ENCODE results near the gene LAMA2.
A peak's percentile ranks its signal among the peaks of the same experiment; 100 is the strongest.

Gene LAMA2

GRCh38 chr6:129486327-129486726 lies 603.4 kb downstream of the LAMA2 start:
- TF ChIP-seq REST (IDR thresholded peaks at IDR 0.05; ENCODE audit: insufficient read depth in 1 of 2, low read depth in 2 of 2, low read length in 2 of 2) = no peak
- no peak for TF ChIP-seq POLR2AphosphoS5 (IDR thresholded peaks at IDR 0.05; ENCODE audit: low read depth, low read length)
- no peak for TF ChIP-seq TAF1 (IDR thresholded peaks at IDR 0.05; ENCODE audit: borderline replicate concordance, insufficient read depth, low read length)
- no peak for TF ChIP-seq SIN3A (IDR thresholded peaks at IDR 0.05; ENCODE audit: borderline replicate concordance, insufficient read depth, low read length)
- TF ChIP-seq FOXP2 (optimal IDR thresholded peaks at IDR 0.05; ENCODE audit: borderline replicate concordance, extremely low read depth, extremely low read length, insufficient read depth) = no peak

GRCh38 chr6:129488313-129488712 lies 605.4 kb downstream of the LAMA2 start:
- TF ChIP-seq SIN3A (IDR thresholded peaks at IDR 0.05; ENCODE audit: borderline replicate concordance, insufficient read depth, low read length) (no peak), FOXP2 (optimal IDR thresholded peaks at IDR 0.05; ENCODE audit: borderline replicate concordance, extremely low read depth, extremely low read length, insufficient read depth) (no peak), TAF1 (IDR thresholded peaks at IDR 0.05; ENCODE audit: borderline replicate concordance, insufficient read depth, low read length) (no peak), REST (IDR thresholded peaks at IDR 0.05; ENCODE audit: insufficient read depth in 1 of 2, low read depth in 2 of 2, low read length in 2 of 2) (no peak), POLR2AphosphoS5 (IDR thresholded peaks at IDR 0.05; ENCODE audit: low read depth, low read length) (no peak)

GRCh38 chr6:129489215-129489765 lies 606.4 kb downstream of the LAMA2 start:
- no peak for TF ChIP-seq TAF1 (IDR thresholded peaks at IDR 0.05; ENCODE audit: borderline replicate concordance, insufficient read depth, low read length)
- TF ChIP-seq POLR2AphosphoS5 (IDR thresholded peaks at IDR 0.05; ENCODE audit: low read depth, low read length) = no peak
- TF ChIP-seq FOXP2 (optimal IDR thresholded peaks at IDR 0.05; ENCODE audit: borderline replicate concordance, extremely low read depth, extremely low read length, insufficient read depth) = no peak
- TF ChIP-seq SIN3A (IDR thresholded peaks at IDR 0.05; ENCODE audit: borderline replicate concordance, insufficient read depth, low read length) = no peak
- no peak for TF ChIP-seq REST (IDR thresholded peaks at IDR 0.05; ENCODE audit: insufficient read depth in 1 of 2, low read depth in 2 of 2, low read length in 2 of 2)

- no peak for TF ChIP-seq FOXP2 (optimal IDR thresholded peaks at IDR 0.05; ENCODE audit: borderline replicate concordance, extremely low read depth, extremely low read length, insufficient read depth)
- 0 out of 2 replicates have a peak, but pooled peaks have one; percentile 13 for TF ChIP-seq TAF1 (IDR thresholded peaks at IDR 0.05; ENCODE audit: borderline replicate concordance, insufficient read depth, low read length)
- TF ChIP-seq POLR2AphosphoS5 (IDR thresholded peaks at IDR 0.05; ENCODE audit: low read depth, low read length) = peak; percentile 69
- no peak for TF ChIP-seq REST (IDR thresholded peaks at IDR 0.05; ENCODE audit: insufficient read depth in 1 of 2, low read depth in 2 of 2, low read length in 2 of 2)
- peak; percentile 17; the same call in 1 of the 2 replicates for TF ChIP-seq SIN3A (IDR thresholded peaks at IDR 0.05; ENCODE audit: borderline replicate concordance, insufficient read depth, low read length)
These were observed 607.8 kb downstream of the LAMA2 start for GRCh38 chr6:129490521-129491255.

Measured in PFSK-1 (cell line).